GM23338 (cell line): Measurements from ENCODE around the gene ATP6V0A4.

ENCODE experiments used
- CTCF ChIP-seq, 2 experiments: fragments of 200-600 bp in 1 of 2; sonication (generic) in 1 of 2; conservative IDR thresholded peaks; 2 replicates each; pipeline versions ENCODE4 v1.5.1 to v1.6.1; 2016 to 2017; ENCODE audit warnings: antibody characterized with exemption in 2 of 2, low read depth in 2 of 2, mild to moderate bottlenecking in 2 of 2, moderate library complexity in 1 of 2
- EZH2 ChIP-seq: fragments of 200-600 bp; sonication (generic); IDR thresholded peaks from one replicate; pipeline ENCODE4 v1.8.0; 2017; ENCODE audit warnings: antibody characterized with exemption, mild to moderate bottlenecking, low read depth; ENCODE audit not compliant: unreplicated experiment
- EZH2phosphoT487 ChIP-seq: fragments of 200-600 bp; sonication (generic); IDR thresholded peaks from one replicate; pipeline ENCODE4 v1.8.1; 2018; ENCODE audit warnings: antibody characterized with exemption; ENCODE audit not compliant: unreplicated experiment
- POLR2AphosphoS5 ChIP-seq: IDR thresholded peaks from 2 replicates; pipeline ENCODE4 v1.6.1; 2016; ENCODE audit warnings: antibody characterized with exemption, low read depth
- REST ChIP-seq: IDR thresholded peaks from one replicate; pipeline ENCODE4 v1.6.1; 2018; ENCODE audit warnings: antibody characterized with exemption; ENCODE audit not compliant: unreplicated experiment
- ZNF114 ChIP-seq: fragments of 250-450 bp; sonication (Bioruptor Pico); IDR thresholded peaks from 2 replicates; pipeline ENCODE4 v1.5.0; 2020; ENCODE audit warnings: mild to moderate bottlenecking, moderate library complexity

GRCh38 chr7:138816650-138817049, 18.7 kb upstream of the ATP6V0A4 start:
- TF ChIP-seq POLR2AphosphoS5 (no peak), CTCF (conservative IDR thresholded peaks at IDR 0.05; ENCODE audit: low read depth in 2 of 2) (no peak), EZH2phosphoT487 (no peak), REST (no peak), EZH2 (no peak), ZNF114 (CRISPR knock-in tag) (no peak)
